Measurements from ENCODE around the gene SLC6A13. TPM values are rescaled to one million over a fixed set of nuclear protein-coding genes. Genes with fewer than 3 reads are reported as not detected.

The SLC6A13 gene
- total and polyA plus RNA-seq, 2 donors from 2014 or later, result 22.8 to 161 TPM

DNA sequence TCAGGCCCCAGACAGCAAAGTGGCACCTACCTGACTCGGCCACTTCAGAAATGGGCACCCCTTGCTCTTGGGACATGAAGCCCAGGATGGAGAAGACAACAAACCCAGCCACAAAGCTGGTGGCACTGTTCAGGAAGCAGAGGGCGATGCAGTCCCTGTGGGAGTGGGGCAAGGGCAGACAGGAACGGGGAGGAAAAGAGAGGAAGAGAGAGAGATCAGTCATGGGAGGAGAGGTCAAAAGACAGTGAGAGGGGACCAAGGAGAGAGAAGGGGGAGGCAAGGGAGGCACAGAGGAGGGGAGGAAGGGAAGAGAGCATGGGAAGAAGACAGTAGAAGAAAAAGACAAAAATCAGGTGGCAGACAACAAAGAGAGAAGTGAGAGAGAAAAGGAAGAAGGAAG, 65.3 kb downstream of the SLC6A13 start:
- Histone ChIP-seq H3K27me3 (ENCODE audit: control insufficient read depth, insufficient read depth, low read length) (no peaks in the 10 kb centered on the region), H3K4me3 (ENCODE audit: low read length in 3 of 3) (no peak overlapping the region), H3K36me3 (ENCODE audit: control insufficient read depth in 2 of 3, insufficient read depth in 3 of 3, low read length in 3 of 3) (peaks cover 0 to 40% (median 11%) of the 10 kb centered on the region in 3 donors), H3K9ac (ENCODE audit: low read length in 3 of 3) (no peak overlapping the region), H3K27ac (ENCODE audit: low read depth in 2 of 2, low read length in 2 of 2) (no peak overlapping the region), H3K9me3 (ENCODE audit: control insufficient read depth in 2 of 3, insufficient read depth in 1 of 3, low read length in 3 of 3) (no peaks in the 10 kb centered on the region), H3K4me1 (ENCODE audit: control insufficient read depth in 2 of 3, insufficient read depth in 2 of 3, low read depth in 1 of 3, low read length in 3 of 3) (peaks cover 0 to 3% (median 0%) of the 10 kb centered on the region in 3 donors)
- FAIRE-seq, result no peak
- intact Hi-C loops (cut with DNase I), result no loop called here
- TF ChIP-seq, protein P1, sequence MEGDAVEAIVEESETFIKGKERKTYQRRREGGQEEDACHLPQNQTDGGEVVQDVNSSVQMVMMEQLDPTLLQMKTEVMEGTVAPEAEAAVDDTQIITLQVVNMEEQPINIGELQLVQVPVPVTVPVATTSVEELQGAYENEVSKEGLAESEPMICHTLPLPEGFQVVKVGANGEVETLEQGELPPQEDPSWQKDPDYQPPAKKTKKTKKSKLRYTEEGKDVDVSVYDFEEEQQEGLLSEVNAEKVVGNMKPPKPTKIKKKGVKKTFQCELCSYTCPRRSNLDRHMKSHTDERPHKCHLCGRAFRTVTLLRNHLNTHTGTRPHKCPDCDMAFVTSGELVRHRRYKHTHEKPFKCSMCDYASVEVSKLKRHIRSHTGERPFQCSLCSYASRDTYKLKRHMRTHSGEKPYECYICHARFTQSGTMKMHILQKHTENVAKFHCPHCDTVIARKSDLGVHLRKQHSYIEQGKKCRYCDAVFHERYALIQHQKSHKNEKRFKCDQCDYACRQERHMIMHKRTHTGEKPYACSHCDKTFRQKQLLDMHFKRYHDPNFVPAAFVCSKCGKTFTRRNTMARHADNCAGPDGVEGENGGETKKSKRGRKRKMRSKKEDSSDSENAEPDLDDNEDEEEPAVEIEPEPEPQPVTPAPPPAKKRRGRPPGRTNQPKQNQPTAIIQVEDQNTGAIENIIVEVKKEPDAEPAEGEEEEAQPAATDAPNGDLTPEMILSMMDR (IDR thresholded peaks at IDR 0.05; ENCODE audit: borderline replicate concordance, extremely low read depth, insufficient read depth), result no peak
- no peak for DNase-seq

DNA sequence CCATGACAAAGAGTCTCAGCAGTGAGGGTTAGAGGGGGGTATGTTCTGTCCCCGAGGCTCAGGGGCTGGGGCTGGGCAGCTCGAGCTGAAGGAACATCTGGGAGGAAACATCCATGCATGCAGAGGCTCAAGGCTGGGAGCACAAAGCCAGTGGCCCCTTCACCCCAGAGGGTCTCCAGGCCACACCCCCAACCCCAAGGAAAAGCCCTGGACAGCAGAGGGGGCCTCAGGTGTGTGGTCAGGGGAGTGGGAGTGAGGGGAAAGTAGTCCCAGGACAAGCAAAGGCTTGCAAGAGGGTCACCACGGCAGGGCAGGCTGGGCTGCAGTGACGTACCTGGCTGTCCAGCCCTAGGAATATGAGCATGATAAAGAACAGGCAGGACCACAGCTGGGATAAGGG, 66.2 kb downstream of the SLC6A13 start:
- Histone ChIP-seq H3K4me3 (ENCODE audit: low read length in 3 of 3) (no peak overlapping the region), H3K27ac (ENCODE audit: low read depth in 2 of 2, low read length in 2 of 2) (no peak overlapping the region), H3K27me3 (ENCODE audit: control insufficient read depth, insufficient read depth, low read length) (no peaks in the 10 kb centered on the region), H3K9ac (ENCODE audit: low read length in 3 of 3) (no peak overlapping the region), H3K4me1 (ENCODE audit: control insufficient read depth in 2 of 3, insufficient read depth in 2 of 3, low read depth in 1 of 3, low read length in 3 of 3) (peaks cover 0 to 3% (median 0%) of the 10 kb centered on the region in 3 donors), H3K9me3 (ENCODE audit: control insufficient read depth in 2 of 3, insufficient read depth in 1 of 3, low read length in 3 of 3) (no peaks in the 10 kb centered on the region), H3K36me3 (ENCODE audit: control insufficient read depth in 2 of 3, insufficient read depth in 3 of 3, low read length in 3 of 3) (peaks cover 0 to 31% (median 7%) of the 10 kb centered on the region in 3 donors)
- TF ChIP-seq, protein P1 (IDR thresholded peaks at IDR 0.05; ENCODE audit: borderline replicate concordance, extremely low read depth, insufficient read depth), result no peak
- FAIRE-seq, result no peak
- no peak for DNase-seq
- intact Hi-C loops (cut with DNase I), result no loop called here

DNA sequence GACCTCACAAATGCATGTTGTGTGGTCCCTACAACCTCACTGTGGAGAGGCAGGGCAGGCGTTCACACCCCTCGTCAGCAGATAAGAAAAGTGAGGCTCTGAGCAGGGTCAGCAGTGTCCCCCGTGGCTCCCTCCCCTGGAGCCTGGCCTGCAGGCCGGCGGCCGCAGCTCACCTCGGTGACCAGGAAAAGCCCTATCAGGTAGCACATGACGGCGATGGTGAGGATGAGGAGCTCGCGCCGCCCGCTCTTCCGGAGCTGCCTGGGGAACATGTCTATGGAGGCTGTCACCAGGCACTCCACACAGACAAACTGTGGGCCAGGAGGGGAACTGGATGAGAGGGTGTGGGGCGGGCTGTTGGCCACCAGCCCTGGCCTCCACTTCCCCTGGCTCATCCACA, 66.7 kb downstream of the SLC6A13 start:
- H3K4me1 ChIP-seq (ENCODE audit: control insufficient read depth in 2 of 3, insufficient read depth in 2 of 3, low read depth in 1 of 3, low read length in 3 of 3), result peaks cover 0 to 3% (median 0%) of the 10 kb centered on the region in 3 donors
- FAIRE-seq (no peak), DNase-seq (no peak)
- H3K27me3 ChIP-seq (ENCODE audit: control insufficient read depth, insufficient read depth, low read length), result no peaks in the 10 kb centered on the region
- H3K27ac ChIP-seq (ENCODE audit: low read depth in 2 of 2, low read length in 2 of 2), result no peak overlapping the region
- H3K9ac ChIP-seq (ENCODE audit: low read length in 3 of 3), result no peak overlapping the region
- no peaks in the 10 kb centered on the region for H3K9me3 ChIP-seq (ENCODE audit: control insufficient read depth in 2 of 3, insufficient read depth in 1 of 3, low read length in 3 of 3)
- H3K4me3 ChIP-seq (ENCODE audit: low read length in 3 of 3), result no peak overlapping the region
- peaks cover 0 to 30% (median 7%) of the 10 kb centered on the region in 3 donors for H3K36me3 ChIP-seq (ENCODE audit: control insufficient read depth in 2 of 3, insufficient read depth in 3 of 3, low read length in 3 of 3)
- TF ChIP-seq, protein P1 (IDR thresholded peaks at IDR 0.05; ENCODE audit: borderline replicate concordance, extremely low read depth, insufficient read depth), result no peak
- intact Hi-C loops (cut with DNase I), result no loop called here

DNA sequence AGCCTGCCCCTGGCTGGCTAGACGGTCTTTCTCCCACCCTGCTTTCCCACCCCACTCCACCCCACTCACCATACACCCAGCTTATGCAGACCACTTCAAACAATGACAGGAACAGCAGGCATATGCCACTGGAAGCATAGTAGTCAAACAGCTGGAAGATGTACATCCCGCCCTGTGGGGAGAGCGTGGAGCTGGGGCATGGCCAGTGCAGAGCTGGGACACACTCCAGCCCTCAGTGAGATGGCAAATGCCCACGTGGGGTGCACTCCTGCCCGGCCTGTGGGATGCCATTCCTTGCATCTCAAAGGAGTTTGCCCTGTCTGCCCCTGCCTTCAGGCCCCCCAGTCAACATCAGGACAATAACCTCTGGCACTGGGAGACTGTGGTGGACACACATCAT, 67.5 kb downstream of the SLC6A13 start:
- no peak for FAIRE-seq
- no peaks in the 10 kb centered on the region for H3K9me3 ChIP-seq (ENCODE audit: control insufficient read depth in 2 of 3, insufficient read depth in 1 of 3, low read length in 3 of 3)

More for the DNA sequence above, 67.5 kb downstream of the SLC6A13 start:
- Histone ChIP-seq H3K27ac (ENCODE audit: low read depth in 2 of 2, low read length in 2 of 2) (no peak overlapping the region), H3K9ac (ENCODE audit: low read length in 3 of 3) (no peak overlapping the region), H3K4me3 (ENCODE audit: low read length in 3 of 3) (no peak overlapping the region), H3K4me1 (ENCODE audit: control insufficient read depth in 2 of 3, insufficient read depth in 2 of 3, low read depth in 1 of 3, low read length in 3 of 3) (peaks cover 0 to 3% (median 0%) of the 10 kb centered on the region in 3 donors), H3K27me3 (ENCODE audit: control insufficient read depth, insufficient read depth, low read length) (no peaks in the 10 kb centered on the region), H3K36me3 (ENCODE audit: control insufficient read depth in 2 of 3, insufficient read depth in 3 of 3, low read length in 3 of 3) (peaks cover 0 to 23% (median 7%) of the 10 kb centered on the region in 3 donors)
- intact Hi-C loops (cut with DNase I), result no loop called here
- DNase-seq, result no peak
- TF ChIP-seq, protein P1 (IDR thresholded peaks at IDR 0.05; ENCODE audit: borderline replicate concordance, extremely low read depth, insufficient read depth), result no peak
